Measurements from ENCODE around the gene NEURL1B.

NEURL1B gene

GRCh38 chr5:172610643-172611042 is 30.4 kb upstream of the NEURL1B start:
- DNase-seq: no peak

DNA sequence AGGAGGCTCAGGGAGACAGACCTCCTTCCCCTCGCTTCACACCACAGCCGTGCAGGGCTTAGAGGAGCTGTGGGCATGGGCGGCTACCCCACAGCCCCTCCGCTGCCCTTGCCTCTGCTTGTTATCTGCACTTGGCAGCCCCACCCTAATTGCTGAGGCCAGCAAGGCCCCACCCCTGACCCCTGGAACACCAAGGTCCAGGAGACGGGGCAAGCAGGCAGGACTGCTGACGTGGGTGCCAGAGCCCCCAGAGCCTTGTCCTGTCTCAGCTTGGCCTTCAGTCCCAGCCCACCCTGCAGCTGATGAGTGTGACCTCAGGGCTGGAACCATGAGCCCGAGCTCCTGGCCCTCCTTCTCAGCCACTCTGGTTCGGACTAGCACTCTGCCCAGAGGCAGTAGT is 29.1 kb upstream of the NEURL1B start:
- no peak for DNase-seq

DNA sequence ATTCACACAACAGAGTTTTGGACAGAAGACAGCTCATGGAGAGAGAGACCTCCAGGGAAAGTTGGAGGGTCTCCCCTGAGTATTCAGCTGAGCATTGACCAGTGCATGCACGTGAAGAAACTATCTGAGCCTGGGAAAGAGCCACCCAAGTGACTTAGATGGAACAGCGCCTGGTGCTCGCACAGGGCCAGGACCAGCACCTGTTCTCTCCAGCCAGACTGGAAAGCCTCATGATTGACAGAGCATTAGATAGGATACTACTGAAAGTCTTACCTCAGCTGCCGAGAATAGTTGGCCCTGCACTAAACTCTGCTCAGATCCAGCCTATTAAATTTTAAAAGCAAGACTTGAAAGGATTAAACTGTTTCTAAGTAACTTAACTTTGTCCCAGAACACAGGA is 28.3 kb upstream of the NEURL1B start:
- no peak for DNase-seq

GRCh38 chr5:172616136-172616535 is 24.9 kb upstream of the NEURL1B start:
- no peak for DNase-seq

DNA sequence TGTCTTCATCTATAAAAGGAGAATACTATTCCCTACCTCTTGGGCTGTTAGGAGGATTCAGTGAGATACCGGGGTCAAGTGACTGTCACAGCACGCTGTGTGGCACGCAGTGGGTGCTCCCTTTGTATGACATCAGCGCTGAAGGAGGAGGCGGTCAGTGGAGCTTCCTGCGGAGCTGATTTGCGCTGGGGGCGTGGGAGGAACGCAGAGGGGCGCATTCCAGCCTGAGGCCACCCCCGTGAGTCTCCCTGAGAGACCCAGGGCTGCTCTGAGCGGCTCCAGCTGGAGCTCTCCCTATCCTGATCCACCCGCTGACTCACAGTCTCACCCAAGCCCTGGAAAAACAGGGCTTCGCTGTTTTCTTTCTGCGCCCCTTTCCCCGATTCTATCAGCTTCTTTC is 24.3 kb upstream of the NEURL1B start:
- no peak for DNase-seq

GRCh38 chr5:172617817-172618216 is 23.2 kb upstream of the NEURL1B start:
- DNase-seq: no peak

DNA sequence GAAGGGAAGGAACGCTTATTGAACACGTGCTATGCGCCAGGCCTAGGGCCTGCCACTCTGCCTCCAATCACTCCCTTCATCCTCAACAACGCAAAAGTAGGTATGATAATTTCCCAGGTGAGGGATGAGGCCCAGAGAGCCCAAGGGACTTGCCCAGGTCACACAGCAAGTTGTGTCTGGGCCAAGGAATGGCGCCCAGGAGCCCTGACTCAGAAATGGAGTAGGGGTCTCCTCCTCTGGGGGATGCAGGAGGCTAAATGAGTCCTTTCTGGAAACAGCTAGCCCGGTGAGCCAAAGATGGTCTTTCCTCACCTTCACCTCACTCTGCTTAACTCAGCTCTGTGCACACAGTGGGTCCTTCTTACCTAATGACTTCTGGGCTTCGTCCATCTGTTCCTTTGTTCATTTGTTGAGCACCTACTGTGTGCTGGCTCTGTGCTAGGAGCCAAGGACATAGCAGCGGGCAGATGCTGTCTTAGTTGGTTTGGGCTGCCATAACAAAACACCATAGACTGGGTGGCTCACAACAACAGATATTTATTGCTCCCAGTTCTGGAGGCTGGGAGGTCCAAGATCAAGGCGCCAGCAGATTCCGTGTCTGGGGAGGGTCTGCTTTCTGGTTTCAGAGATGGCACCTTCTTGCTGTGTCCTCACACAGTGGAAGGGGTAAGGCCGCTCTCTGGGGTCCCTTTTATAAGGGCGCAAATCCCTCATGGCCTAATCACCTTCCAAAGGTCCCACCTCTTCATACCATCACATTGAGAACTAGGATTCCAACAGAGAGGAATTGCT is 22.3 kb upstream of the NEURL1B start:
- no peak for DNase-seq

DNA sequence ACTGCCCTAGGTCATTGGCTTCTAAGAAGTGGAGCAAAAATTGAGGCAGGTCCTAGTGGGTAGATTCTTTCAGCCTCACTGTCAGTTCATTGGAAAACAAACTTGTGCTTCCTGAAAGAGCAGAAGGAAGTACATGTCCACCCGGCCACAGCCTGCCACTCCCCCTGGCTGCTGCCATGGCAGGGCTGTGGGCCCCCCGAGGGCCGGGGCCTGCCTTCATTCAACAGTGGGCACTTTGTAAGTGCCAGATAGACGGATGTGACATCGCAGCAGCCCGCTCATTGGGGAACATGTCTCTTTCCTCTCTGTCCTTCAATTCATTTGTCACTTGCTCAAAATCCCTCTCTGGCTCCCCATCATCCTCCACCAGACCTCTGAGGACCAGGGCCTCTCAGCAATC is 20.6 kb upstream of the NEURL1B start:
- DNase-seq: no peak

GRCh38 chr5:172622091-172623046 is 18.7 kb upstream of the NEURL1B start:
- no peak for DNase-seq

- DNase-seq: no peak
Measured at GRCh38 chr5:172623313-172623980, 17.6 kb upstream of the NEURL1B start.

DNA sequence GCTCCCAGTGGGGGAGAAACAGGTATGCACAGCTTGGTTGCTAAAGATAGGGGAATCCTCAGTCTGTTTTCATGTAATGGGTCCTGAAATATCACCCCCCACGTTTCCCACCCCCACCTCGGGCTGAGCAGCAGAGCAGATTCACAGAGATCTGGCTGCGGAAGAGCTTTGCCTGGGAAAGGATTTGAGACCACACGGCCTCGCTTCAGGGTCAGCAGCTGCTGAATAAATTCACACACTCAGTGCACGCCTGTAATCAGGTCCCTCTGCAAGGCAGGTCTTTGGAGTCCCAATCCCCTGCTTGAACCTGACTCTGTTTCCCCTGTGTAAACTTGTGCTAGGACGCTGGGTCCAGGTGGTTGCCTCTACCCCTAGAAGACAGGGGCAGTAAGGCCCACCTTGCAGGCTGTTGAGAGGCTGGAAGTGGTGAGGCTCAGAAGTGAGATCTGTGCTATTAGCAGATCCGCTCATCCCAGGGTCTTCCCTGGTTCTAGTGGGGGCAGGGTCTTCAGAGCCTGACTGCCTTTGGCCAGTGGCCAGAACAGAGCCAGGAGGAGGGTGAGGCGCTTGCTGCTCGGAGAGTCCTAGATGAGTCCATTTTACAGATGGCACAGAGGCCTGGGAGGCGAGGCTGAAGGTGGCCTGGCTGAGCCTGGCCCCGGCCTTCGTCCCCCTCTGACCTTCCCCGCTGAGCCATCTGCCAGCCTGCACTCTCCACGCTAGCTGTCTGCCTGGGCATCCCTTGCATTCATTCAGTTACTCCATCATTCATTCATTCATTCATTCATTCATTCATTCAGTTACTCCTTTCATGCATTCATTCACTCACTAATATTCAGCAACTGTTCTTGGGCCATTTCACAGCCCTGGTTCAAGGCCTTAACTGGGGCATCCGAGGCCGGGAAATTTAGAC is 16.7 kb upstream of the NEURL1B start:
- DNase-seq: no peak

GRCh38 chr5:172624996-172625964 is 15.8 kb upstream of the NEURL1B start:
- DNase-seq: no peak

DNA sequence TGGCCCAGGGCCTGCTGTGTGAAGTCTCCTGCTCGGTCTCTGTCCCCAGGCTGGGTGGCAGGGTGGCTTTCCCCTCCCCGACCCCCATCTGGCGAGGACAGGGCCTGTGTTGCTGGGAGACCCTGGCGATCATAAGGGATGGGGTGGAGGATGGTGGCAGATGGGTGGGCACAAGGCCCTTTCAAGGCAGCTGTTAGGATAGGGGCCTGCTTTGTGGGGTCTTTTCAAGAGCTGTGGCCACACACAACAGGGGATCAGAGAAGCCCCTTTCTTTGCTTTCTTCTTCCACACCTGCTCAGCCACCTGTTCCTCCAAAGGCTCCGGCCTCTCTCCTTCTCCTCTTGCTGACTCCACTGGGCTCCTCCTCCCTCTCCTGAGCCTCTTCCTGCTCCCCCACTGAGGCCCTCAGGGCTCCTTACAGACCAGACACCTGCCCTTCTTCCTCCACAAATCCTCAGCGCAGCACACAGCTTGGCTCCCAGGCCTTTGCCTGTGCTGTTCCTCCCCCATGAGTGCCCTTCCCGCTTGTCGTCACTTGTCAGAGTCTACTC is 15.0 kb upstream of the NEURL1B start:
- DNase-seq: no peak

GRCh38 chr5:172630082-172630481 is 11.0 kb upstream of the NEURL1B start:
- DNase-seq: no peak

DNA sequence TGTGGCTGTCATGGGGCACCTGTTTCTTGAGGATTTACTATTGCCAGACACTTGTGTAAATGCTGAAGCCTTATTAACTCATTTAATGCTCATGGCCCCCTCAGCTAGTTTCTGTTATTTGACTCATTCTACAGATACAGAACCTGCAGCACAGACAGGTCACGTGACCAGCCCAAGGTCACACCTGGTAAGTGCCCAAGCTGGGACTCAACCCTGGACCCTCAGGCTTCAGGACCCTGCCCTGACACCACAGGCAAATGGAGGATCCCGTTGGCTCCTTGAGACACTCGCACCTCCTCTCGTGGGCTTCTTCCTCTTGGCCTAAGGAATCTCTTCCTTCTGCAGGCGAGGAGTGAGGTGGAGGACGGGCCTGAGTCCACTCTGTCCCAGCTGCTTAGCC is 10.6 kb upstream of the NEURL1B start:
- no peak for DNase-seq

DNA sequence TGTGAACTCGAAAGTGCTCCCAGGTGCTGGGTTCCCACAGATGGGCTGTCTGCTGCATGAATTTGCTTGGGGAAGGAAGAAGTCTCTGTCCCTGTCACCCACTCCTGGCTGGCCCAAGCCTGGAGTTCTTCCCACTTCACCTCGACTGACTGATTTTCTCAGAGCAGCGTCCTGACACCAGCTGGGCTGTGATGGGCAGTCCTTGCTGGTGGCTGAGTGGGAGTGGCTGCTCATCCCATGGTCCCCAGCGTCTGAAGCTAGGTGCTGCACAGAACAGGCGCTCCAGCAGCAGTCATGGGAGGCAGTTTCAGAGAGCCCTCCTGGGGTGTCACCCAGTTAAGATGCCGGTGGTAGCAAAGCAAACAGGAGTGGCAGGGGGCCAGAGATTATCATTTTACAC is 10.1 kb upstream of the NEURL1B start:
- DNase-seq: no peak

GRCh38 chr5:172632346-172633092 is 8.5 kb upstream of the NEURL1B start:
- no peak for DNase-seq

GRCh38 chr5:172633403-172633970 is 7.6 kb upstream of the NEURL1B start:
- no peak for DNase-seq

GRCh38 chr5:172634106-172634899 is 6.8 kb upstream of the NEURL1B start:
- DNase-seq: no peak

Measured in activated CD4-positive, alpha-beta T cell treated with anti-CD3 and anti-CD28 coated beads, Interleukin-2, Interleukin-6, amounts not matched to agents 100 ng/mL and 50 ng/mL, durations not matched to agents 16 hours and 8 hours (primary cell).